GM12865 (cell line): Measurements from ENCODE around the gene UST.

Experiments used
- DNase-seq: peaks from one replicate; pipeline ENCODE4 v3.0.0; 2010; ENCODE audit warnings: low read depth
- H3K4me3 ChIP-seq: 2 replicates; pipeline ENCODE4 v1.5.1; 2011; ENCODE audit warnings: mild to moderate bottlenecking, low read depth, low read length, control low read depth
- TF ChIP-seq, protein P1 (sequence below): IDR thresholded peaks from 2 replicates; pipeline ENCODE4 v1.5.1; 2011; ENCODE audit warnings: low read length, control low read depth, low read depth, inconsistent platforms; ENCODE audit not compliant: insufficient read depth; ENCODE audit errors: missing control alignments

UST gene

DNA sequence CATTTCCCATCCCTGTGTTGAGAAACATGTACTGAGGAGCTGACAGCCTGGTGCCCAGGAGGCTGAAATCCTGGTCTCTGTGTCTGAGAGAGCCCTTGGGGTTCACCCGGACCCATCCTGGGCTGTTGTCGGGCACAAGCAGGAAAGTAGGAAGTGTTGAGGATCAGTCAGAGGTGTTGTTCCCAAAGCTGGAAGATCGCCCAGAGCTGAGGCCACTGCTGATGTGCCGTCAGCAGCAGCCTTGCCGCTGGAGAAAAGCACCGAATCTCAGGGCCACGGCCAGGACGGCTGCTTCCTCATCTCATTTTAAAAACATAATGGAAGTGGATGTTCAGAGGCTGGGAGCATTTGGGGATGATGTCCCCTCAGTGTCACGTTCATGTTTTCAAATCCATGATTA, 218.5 kb downstream of the UST start:
- H3K4me3 ChIP-seq, result no peak overlapping the region
- TF ChIP-seq, protein P1, sequence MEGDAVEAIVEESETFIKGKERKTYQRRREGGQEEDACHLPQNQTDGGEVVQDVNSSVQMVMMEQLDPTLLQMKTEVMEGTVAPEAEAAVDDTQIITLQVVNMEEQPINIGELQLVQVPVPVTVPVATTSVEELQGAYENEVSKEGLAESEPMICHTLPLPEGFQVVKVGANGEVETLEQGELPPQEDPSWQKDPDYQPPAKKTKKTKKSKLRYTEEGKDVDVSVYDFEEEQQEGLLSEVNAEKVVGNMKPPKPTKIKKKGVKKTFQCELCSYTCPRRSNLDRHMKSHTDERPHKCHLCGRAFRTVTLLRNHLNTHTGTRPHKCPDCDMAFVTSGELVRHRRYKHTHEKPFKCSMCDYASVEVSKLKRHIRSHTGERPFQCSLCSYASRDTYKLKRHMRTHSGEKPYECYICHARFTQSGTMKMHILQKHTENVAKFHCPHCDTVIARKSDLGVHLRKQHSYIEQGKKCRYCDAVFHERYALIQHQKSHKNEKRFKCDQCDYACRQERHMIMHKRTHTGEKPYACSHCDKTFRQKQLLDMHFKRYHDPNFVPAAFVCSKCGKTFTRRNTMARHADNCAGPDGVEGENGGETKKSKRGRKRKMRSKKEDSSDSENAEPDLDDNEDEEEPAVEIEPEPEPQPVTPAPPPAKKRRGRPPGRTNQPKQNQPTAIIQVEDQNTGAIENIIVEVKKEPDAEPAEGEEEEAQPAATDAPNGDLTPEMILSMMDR, result no peak

DNA sequence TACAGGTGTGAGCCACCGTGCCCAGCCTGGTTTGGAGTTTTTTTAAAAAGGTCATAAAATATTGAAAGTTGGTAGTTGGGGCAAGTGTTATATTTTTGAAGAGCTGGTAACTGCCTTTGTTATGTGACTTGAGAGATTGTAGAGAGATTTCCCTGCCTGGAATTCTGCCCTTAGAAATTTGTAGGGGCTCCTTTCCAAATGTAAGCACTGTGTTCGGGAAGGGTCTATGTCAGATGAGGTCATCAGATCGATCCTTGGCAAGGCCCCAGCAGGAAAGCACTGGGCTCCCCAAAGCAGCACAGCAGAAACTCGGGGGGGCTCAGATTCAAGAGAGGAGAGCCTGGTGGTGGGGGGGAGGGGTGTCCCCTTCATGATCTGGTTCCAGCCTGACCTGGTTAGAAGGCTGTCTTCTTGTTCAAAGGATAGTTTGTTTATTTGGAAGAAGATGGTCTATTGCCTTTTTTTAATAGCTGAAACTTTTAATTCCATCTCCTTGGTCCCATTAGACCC, 220.2 kb downstream of the UST start:
- TF ChIP-seq, protein P1, result no peak
- DNase-seq, result no peak
- no peak overlapping the region for H3K4me3 ChIP-seq

More for the DNA sequence above, 218.5 kb downstream of the UST start:
- no peak for DNase-seq

DNA sequence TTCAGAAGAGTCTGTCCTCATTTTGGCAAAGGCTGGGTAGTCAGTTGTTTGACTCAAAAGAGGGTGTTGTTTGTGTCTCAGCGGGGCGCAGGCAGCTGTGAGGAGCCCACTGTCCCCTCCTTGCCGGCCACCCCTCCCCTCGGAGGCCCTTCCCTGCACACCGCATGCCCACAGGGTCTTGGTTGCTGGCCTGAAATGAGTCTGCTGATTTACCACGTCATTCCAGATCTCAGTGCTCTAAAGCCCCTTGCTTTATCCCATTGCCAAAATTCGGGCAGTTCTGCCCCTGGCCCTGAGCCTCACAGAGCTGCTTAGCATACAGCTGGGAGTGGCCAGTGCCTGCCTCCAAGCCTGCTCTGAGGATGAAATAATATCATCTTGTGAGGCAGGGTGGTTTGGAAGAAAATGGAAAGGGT, 220.7 kb downstream of the UST start:
- H3K4me3 ChIP-seq, result no peak overlapping the region
- no peak for DNase-seq
- TF ChIP-seq, protein P1, result no peak

DNA sequence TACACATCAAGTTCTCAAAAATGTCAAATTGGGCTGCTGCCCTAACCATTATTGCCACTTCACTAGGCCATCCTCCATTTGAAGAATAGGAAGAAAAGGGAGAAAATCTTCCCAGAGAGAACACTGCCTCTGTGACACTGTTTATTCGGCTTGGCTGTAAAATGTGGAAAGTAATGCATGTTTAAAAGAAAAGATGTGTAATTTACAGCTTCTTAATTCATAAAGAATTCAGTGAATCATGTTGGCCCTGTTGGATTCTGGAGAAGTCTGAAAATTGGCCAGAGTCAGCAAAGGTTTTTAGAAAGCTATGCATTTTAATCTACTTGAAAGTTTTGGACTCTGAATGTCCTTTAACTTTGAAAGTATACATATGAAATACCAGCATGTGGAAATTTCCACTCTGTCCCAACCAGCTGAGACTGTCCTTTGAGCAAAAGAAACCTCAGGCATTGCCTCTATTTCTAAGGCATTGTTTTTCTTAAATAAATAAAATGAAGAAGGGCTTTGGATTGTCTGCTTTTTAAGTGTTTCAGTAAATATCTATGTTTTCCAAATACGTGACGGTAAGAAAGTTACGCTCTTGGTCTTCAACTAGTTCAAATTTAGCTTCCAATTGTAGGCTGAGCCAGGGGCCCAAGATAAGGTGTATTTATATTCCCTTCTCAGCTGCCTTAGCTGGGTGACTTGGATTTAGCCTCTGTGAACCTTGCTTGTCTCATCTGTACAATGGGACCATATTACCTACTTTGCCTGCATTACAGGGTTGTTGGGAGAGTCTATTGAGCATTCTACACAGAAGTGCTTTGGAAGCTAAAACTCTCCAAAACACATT, 222.2 kb downstream of the UST start:
- TF ChIP-seq, protein P1, result no peak
- DNase-seq, result no peak
- no peak overlapping the region for H3K4me3 ChIP-seq

DNA sequence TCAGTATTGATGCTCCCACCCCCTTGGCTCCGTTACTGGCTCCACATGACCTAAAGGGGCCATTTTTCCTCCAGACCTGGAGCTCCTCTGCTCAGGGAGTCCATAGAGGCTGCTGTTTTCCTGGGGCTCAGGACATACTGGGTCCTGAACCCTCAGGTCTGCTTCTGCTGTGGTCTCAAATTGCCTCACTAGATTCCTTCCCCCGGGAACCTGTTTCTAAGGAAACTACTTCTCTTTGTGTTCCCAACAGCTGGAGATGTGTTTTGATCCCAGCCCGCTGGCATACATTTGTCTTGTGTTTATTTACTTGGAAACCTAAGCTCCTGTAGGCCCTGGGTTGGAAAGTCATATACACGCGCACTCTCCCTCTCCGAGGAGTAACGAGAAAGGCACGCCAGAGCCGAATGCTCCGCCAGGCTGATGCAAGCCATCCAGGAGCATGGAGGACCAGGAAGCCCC, 222.8 kb downstream of the UST start:
- TF ChIP-seq, protein P1, result no peak
- DNase-seq, result no peak
- H3K4me3 ChIP-seq, result no peak overlapping the region

DNA sequence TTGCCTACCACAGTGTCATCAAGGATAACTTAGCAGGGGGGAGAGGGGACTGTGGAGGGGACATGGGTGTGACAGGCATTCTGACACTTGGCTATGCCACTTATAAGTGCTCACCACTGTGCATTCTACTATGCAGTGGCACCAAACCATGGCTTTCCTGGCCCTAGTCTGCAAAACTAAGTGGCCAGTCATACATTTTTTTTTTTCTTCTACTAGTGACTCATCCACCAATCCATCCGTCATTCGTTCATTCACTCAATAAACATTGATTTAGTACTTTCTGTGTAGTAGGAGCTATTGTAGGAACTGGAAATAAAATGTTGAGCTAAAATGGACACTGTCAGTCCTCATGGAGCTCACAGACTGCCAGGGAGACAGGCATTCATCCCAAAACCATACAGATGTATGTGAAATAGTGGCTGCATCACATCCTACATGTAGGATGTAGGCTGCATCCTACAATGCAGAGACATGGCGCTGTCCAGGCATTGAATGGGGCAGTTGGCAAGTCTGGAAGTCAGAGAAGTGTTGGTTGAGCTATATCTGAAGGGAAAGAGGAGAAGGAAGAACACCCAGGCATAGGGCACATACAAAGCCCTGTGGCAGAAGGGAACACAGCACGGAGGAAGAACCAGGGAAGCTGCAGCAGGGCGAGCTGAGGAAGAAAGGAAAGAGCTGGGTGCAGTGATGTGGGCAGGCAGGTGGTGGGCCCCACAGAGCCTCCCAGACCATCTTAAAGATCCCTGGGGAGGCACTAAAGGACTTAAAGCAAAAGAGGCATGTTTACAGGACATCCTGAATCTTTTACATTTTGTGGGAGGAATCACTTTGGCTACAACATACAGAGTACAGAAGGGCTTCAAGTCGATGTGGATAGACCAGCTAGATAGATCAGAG, 224.4 kb downstream of the UST start:
- DNase-seq, result no peak
- H3K4me3 ChIP-seq, result no peak overlapping the region
- TF ChIP-seq, protein P1, result no peak
